CD4-positive, alpha-beta T cell (primary cell): Measurements from ENCODE around the gene GSC. TPM values are rescaled to one million over a fixed set of nuclear protein-coding genes. Genes with fewer than 3 reads are reported as not detected.

Experiments used
- ATAC-seq: fragments of 200-7000 bp; cut with Tn5 transposase; one replicate; pipeline ENCODE4 v1.10.0; 2022; ENCODE audit warnings: mild to moderate bottlenecking; ENCODE audit not compliant: poor library complexity
- CTCF ChIA-PET: fragments of 350-600 bp; sonication (Branson Sonifier 250); formaldehyde crosslinking; loops from one replicate; lab custom pipeline; 2021; ENCODE audit warnings: antibody characterized with exemption, inconsistent platforms; lab: Charles Lee
- POLR2A ChIA-PET: fragments of 350-600 bp; sonication (Branson Sonifier 250); formaldehyde crosslinking; loops from one replicate; lab custom pipeline; 2021; ENCODE audit warnings: antibody characterized with exemption, inconsistent platforms; lab: Charles Lee
- DNase-seq, 14 experiments: peaks; one replicate each; pipeline ENCODE4 v3.0.0-alpha.2; 2013 to 2020; ENCODE audit warnings: mixed read lengths in 2 of 14
- H3K27ac ChIP-seq, 2 donors: one replicate each; pipeline versions ENCODE4 v1.5.1 to v1.7.0; 2013; ENCODE audit warnings: low read length in 2 of 2, low read depth in 1 of 2, mild to moderate bottlenecking in 1 of 2
- H3K27me3 ChIP-seq, 2 experiments: 1 replicate in 1 of 2; 2 replicates in 1 of 2; pipeline versions ENCODE4 v1.6.1 to v1.7.0; 2013; ENCODE audit warnings: low read length in 2 of 2, control low read depth in 1 of 2, mild to moderate bottlenecking in 1 of 2, moderate library complexity in 1 of 2; ENCODE audit not compliant: insufficient read depth in 2 of 2, control insufficient read depth in 1 of 2
- H3K36me3 ChIP-seq: one replicate; pipeline ENCODE4 v1.6.1; 2013; ENCODE audit warnings: low read length, control low read depth; ENCODE audit not compliant: insufficient read depth
- H3K4me1 ChIP-seq: one replicate; pipeline ENCODE4 v1.6.1; 2013; ENCODE audit warnings: low read length, control low read depth; ENCODE audit not compliant: insufficient read depth
- H3K4me3 ChIP-seq: one replicate; pipeline ENCODE4 v1.5.1; 2013; ENCODE audit warnings: mild to moderate bottlenecking, low read length, moderate library complexity
- H3K9me3 ChIP-seq, 2 experiments: 1 replicate in 1 of 2; 2 replicates in 1 of 2; pipeline versions ENCODE4 v1.6.1 to v1.7.0; 2013; ENCODE audit warnings: low read length in 2 of 2, mild to moderate bottlenecking in 2 of 2, control low read depth in 1 of 2, moderate library complexity in 1 of 2; ENCODE audit not compliant: control insufficient read depth in 1 of 2, insufficient read depth in 1 of 2
- H3K27ac Mint-ChIP-seq: one replicate; pipeline ENCODE4 v1.8.0; 2020; ENCODE audit warnings: mixed read lengths
- H3K27me3 Mint-ChIP-seq: one replicate; pipeline ENCODE4 v1.8.0; 2021; ENCODE audit warnings: mixed read lengths
- H3K36me3 Mint-ChIP-seq: one replicate; pipeline ENCODE4 v1.8.0; 2021; ENCODE audit warnings: low read depth, mixed read lengths
- H3K4me1 Mint-ChIP-seq: one replicate; pipeline ENCODE4 v1.8.0; 2021; ENCODE audit warnings: low read depth, mixed read lengths
- H3K4me3 Mint-ChIP-seq: one replicate; pipeline ENCODE4 v1.8.0; 2020; ENCODE audit warnings: mild to moderate bottlenecking, mixed read lengths
- H3K9me3 Mint-ChIP-seq: one replicate; pipeline ENCODE4 v1.8.0; 2020; ENCODE audit warnings: mixed read lengths
- CTCF ChIP-seq: fragments of 200-600 bp; IDR thresholded peaks from one replicate; pipeline ENCODE4 v1.8.0; 2022; ENCODE audit warnings: antibody characterized with exemption, mild to moderate bottlenecking
- intact Hi-C, 2 experiments: fragments of 100-400 bp; cut with DNase I in 1 of 2; cut with micrococcal nuclease in 1 of 2; formaldehyde crosslinking; loops; one replicate each; pipeline versions ENCODE4 v1.15.1 to v1.9.0; 2023 to 2025; cut with DNase I, micrococcal nuclease
- total RNA-seq, 174 experiments: library from RNA in 2 of 174; stranded (reverse) in 2 of 174; gene quantifications; one replicate each; pipeline ENCODE4 v1.2.3 and lab custom pipeline; 2021 to 2026

Gene GSC
- total RNA-seq, 2 experiments from 2014 or later = not detected

GRCh38 chr14:94796278-94796677 is 26.4 kb upstream of the GSC start:
- Histone ChIP-seq H3K4me3 (no peak overlapping the region), H3K27me3 (no peaks in the 10 kb centered on the region), H3K27ac (no peak overlapping the region), H3K4me1 (no peaks in the 10 kb centered on the region), H3K36me3 (no peaks in the 10 kb centered on the region), H3K9me3 (no peaks in the 10 kb centered on the region)
- ChIA-PET CTCF (no interaction called here), POLR2A (no interaction called here)
- H3K9me3 Mint-ChIP-seq = no peaks in the 10 kb centered on the region
- no peak overlapping the region for H3K27ac Mint-ChIP-seq
- no peak for ATAC-seq
- H3K36me3 Mint-ChIP-seq = no peaks in the 10 kb centered on the region
- DNase-seq = no peak
- no peak for TF ChIP-seq CTCF
- no peak overlapping the region for H3K4me3 Mint-ChIP-seq
- peaks cover 42% of the 10 kb centered on the region for H3K27me3 Mint-ChIP-seq
- intact Hi-C loops = no loop called here
- no peaks in the 10 kb centered on the region for H3K4me1 Mint-ChIP-seq

GRCh38 chr14:94795372-94795771 is 25.5 kb upstream of the GSC start:
- ChIA-PET POLR2A (no interaction called here), CTCF (no interaction called here)
- Mint-ChIP-seq H3K36me3 (no peaks in the 10 kb centered on the region), H3K4me3 (no peak overlapping the region), H3K9me3 (no peaks in the 10 kb centered on the region), H3K27ac (no peak overlapping the region), H3K27me3 (peaks cover 47% of the 10 kb centered on the region), H3K4me1 (no peaks in the 10 kb centered on the region)
- no peak for TF ChIP-seq CTCF
- no peaks in the 10 kb centered on the region for H3K9me3 ChIP-seq
- H3K4me3 ChIP-seq = no peak overlapping the region
- no peaks in the 10 kb centered on the region for H3K27me3 ChIP-seq
- ATAC-seq (no peak), DNase-seq (no peak)
- no peaks in the 10 kb centered on the region for H3K36me3 ChIP-seq
- intact Hi-C loops = no loop called here
- H3K27ac ChIP-seq = no peak overlapping the region
- H3K4me1 ChIP-seq = no peaks in the 10 kb centered on the region

- DNase-seq (no peak), ATAC-seq (no peak)
- no peaks in the 10 kb centered on the region for H3K9me3 ChIP-seq
- intact Hi-C loops = no loop called here
- POLR2A ChIA-PET = no interaction called here
- Mint-ChIP-seq H3K27ac (no peak overlapping the region), H3K27me3 (peaks cover 40% of the 10 kb centered on the region), H3K36me3 (no peaks in the 10 kb centered on the region), H3K4me1 (no peaks in the 10 kb centered on the region), H3K9me3 (no peaks in the 10 kb centered on the region), H3K4me3 (no peak overlapping the region)
- TF ChIP-seq CTCF = no peak
- no peaks in the 10 kb centered on the region for H3K36me3 ChIP-seq
- CTCF ChIA-PET = no interaction called here
- H3K27ac ChIP-seq = no peak overlapping the region
- no peak overlapping the region for H3K4me3 ChIP-seq
- H3K27me3 ChIP-seq = no peaks in the 10 kb centered on the region
- H3K4me1 ChIP-seq = no peaks in the 10 kb centered on the region
These were observed 24.0 kb upstream of the GSC start for GRCh38 chr14:94793901-94794300.
